ENCODE measurements around the gene PITRM1. TPM values are rescaled to one million over a fixed set of nuclear protein-coding genes. Genes with fewer than 3 reads are reported as not detected.

The PITRM1 gene
- polyA plus RNA-seq, 1 donor (not counting 4 experiments of a cell fraction or from before 2014, with no cell fraction given) = 47.2 TPM

DNA sequence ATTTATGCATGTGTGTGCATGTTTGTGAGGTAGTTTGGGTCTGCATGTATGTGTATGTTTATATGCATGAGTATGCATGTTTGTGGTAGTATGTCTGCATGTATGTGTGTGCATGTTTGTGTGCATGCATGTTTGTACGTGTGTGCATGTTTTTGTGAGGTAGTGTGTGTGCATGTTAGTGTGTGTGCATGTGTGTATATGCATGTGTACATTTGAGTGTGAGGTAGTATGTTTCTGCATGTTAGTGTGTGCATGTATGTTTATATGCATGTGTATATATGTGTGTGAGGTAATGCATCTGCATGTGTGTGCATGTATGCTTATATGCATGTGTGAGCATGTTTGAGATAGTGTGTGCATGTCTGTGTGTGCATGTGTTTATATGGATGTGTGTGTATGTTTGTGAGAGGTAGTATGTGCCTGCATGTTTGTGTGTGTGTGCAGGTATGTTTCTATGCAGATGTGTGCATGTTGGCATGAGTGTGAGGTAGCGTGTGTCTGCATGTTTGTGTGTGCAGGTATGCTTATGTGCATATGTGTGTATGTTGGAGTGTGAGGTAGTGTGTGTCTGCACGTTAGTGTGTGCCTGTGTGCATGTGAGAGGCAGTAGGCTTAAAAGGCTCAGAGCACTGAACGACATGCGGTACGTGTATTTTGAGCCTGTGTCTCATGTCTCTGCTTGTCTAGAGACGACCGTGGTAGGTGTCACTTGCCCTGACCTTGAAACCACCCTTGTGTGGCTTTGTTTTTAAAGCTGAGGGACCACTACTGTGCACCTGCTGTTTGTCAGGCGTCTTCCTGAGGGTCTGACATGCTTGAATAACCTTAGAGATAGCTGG, 61.6 kb downstream of the PITRM1 start:
- H3K27ac ChIP-seq (ENCODE audit: control insufficient read depth, insufficient read depth, low read length) = no peak overlapping the region
- peaks cover 36 to 57% of the 10 kb centered on the region in 2 experiments for H3K36me3 ChIP-seq (ENCODE audit: control insufficient read depth in 2 of 2, extremely low read depth in 1 of 2, insufficient read depth in 2 of 2, low read length in 2 of 2)
- FAIRE-seq (peak; percentile 48), DNase-seq (ENCODE audit: low read depth, low spot score) (no peak)
- H3K9ac ChIP-seq (ENCODE audit: control insufficient read depth, extremely low read depth, insufficient read depth, low read length) = no peak overlapping the region
- no peak overlapping the region for H2AFZ ChIP-seq (ENCODE audit: control insufficient read depth, low read length)
- peaks cover 3% of the 10 kb centered on the region for H3K9me1 ChIP-seq (ENCODE audit: control insufficient read depth, extremely low read depth, insufficient read depth, low read length)
- no peaks in the 10 kb centered on the region for H4K20me1 ChIP-seq (ENCODE audit: control insufficient read depth, extremely low read depth, insufficient read depth, low read length)
- peaks cover 20% of the 10 kb centered on the region for H3K4me1 ChIP-seq (ENCODE audit: control insufficient read depth, extremely low read depth, insufficient read depth, low read length)
- no peaks in the 10 kb centered on the region for H3K27me3 ChIP-seq (ENCODE audit: control insufficient read depth, extremely low read depth, insufficient read depth, low read length)
- no peak overlapping the region for H3K4me2 ChIP-seq (ENCODE audit: control insufficient read depth, extremely low read depth, insufficient read depth, low read depth, low read length)
- peaks cover 22% of the 10 kb centered on the region for H3K79me2 ChIP-seq (ENCODE audit: control insufficient read depth, insufficient read depth, low read length)
- H3K4me3 ChIP-seq (ENCODE audit: control insufficient read depth in 2 of 3, extremely low read depth in 1 of 3, insufficient read depth in 2 of 3, low read depth in 1 of 3, low read length in 3 of 3) = no peak overlapping the region
- no peak for TF ChIP-seq EZH2 (IDR thresholded peaks at IDR 0.05; ENCODE audit: low read length)
- TF ChIP-seq, protein P1, sequence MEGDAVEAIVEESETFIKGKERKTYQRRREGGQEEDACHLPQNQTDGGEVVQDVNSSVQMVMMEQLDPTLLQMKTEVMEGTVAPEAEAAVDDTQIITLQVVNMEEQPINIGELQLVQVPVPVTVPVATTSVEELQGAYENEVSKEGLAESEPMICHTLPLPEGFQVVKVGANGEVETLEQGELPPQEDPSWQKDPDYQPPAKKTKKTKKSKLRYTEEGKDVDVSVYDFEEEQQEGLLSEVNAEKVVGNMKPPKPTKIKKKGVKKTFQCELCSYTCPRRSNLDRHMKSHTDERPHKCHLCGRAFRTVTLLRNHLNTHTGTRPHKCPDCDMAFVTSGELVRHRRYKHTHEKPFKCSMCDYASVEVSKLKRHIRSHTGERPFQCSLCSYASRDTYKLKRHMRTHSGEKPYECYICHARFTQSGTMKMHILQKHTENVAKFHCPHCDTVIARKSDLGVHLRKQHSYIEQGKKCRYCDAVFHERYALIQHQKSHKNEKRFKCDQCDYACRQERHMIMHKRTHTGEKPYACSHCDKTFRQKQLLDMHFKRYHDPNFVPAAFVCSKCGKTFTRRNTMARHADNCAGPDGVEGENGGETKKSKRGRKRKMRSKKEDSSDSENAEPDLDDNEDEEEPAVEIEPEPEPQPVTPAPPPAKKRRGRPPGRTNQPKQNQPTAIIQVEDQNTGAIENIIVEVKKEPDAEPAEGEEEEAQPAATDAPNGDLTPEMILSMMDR (optimal IDR thresholded peaks at IDR 0.05 in 1 of 3, IDR thresholded peaks at IDR 0.05 in 1 of 3, conservative IDR thresholded peaks at IDR 0.05 in 1 of 3; ENCODE audit: extremely low read depth in 1 of 3, insufficient read depth in 2 of 3, low read length in 3 of 3) = no peak
- no peaks in the 10 kb centered on the region for H3K9me3 ChIP-seq (ENCODE audit: control insufficient read depth, low read depth, low read length)
- dilution Hi-C loops (cut with MboI; ENCODE audit: extremely low pct_ligation_motif_present, low sequenced_read_pairs) = no loop called here

DNA sequence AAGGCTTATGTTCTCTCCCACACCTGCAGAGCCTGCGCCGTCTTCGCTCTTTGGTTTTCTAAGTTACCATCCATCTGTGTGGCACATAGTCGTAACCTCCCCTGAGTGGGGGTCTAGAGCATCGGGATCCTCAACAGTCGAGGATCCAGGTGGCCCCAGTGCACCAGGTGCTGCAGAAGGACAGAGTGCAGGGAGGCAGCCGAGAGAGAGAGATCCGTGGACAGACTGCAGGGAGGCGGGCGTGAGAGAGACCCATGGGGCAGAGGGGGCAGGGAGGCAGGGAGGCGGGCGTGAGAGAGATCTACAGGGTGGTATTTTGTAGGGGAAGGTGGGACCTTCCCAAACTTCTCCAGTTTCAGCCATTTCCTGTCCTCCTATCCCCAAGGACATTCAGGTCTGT, 62.9 kb downstream of the PITRM1 start:
- no peak overlapping the region for H3K4me2 ChIP-seq (ENCODE audit: control insufficient read depth, extremely low read depth, insufficient read depth, low read depth, low read length)

More for the DNA sequence above, 62.9 kb downstream of the PITRM1 start:
- Histone ChIP-seq H3K4me1 (ENCODE audit: control insufficient read depth, extremely low read depth, insufficient read depth, low read length) (peaks cover 13% of the 10 kb centered on the region), H3K79me2 (ENCODE audit: control insufficient read depth, insufficient read depth, low read length) (peaks cover 22% of the 10 kb centered on the region), H3K9ac (ENCODE audit: control insufficient read depth, extremely low read depth, insufficient read depth, low read length) (no peak overlapping the region), H3K9me3 (ENCODE audit: control insufficient read depth, low read depth, low read length) (no peaks in the 10 kb centered on the region), H3K27me3 (ENCODE audit: control insufficient read depth, extremely low read depth, insufficient read depth, low read length) (no peaks in the 10 kb centered on the region), H3K9me1 (ENCODE audit: control insufficient read depth, extremely low read depth, insufficient read depth, low read length) (no peaks in the 10 kb centered on the region), H2AFZ (ENCODE audit: control insufficient read depth, low read length) (no peak overlapping the region), H3K36me3 (ENCODE audit: control insufficient read depth in 2 of 2, extremely low read depth in 1 of 2, insufficient read depth in 2 of 2, low read length in 2 of 2) (peaks cover 41 to 51% of the 10 kb centered on the region in 2 experiments), H3K27ac (ENCODE audit: control insufficient read depth, insufficient read depth, low read length) (no peak overlapping the region), H4K20me1 (ENCODE audit: control insufficient read depth, extremely low read depth, insufficient read depth, low read length) (no peaks in the 10 kb centered on the region), H3K4me3 (ENCODE audit: control insufficient read depth in 2 of 3, extremely low read depth in 1 of 3, insufficient read depth in 2 of 3, low read depth in 1 of 3, low read length in 3 of 3) (no peak overlapping the region)
- TF ChIP-seq, protein P1 (optimal IDR thresholded peaks at IDR 0.05 in 1 of 3, IDR thresholded peaks at IDR 0.05 in 1 of 3, conservative IDR thresholded peaks at IDR 0.05 in 1 of 3; ENCODE audit: extremely low read depth in 1 of 3, insufficient read depth in 2 of 3, low read length in 3 of 3) = no peak
- no peak for TF ChIP-seq EZH2 (IDR thresholded peaks at IDR 0.05; ENCODE audit: low read length)
- DNase-seq (ENCODE audit: low read depth, low spot score) = no peak
- dilution Hi-C loops (cut with MboI; ENCODE audit: extremely low pct_ligation_motif_present, low sequenced_read_pairs) = no loop called here
- FAIRE-seq = no peak

Measured in keratinocyte (primary cell).